PC-9 (cell line): ENCODE data around the gene DHX8. TPM values are rescaled to one million over a fixed set of nuclear protein-coding genes. Genes with fewer than 3 reads are reported as not detected.

Experiments
- BruUV-seq: library from RNA; stranded (reverse); fragments of 400-500 nt; replicated peaks from 2 replicates; lab custom pipeline; 2021; lab: Mats Ljungman, UMichigan
- CTCF ChIA-PET: fragments of 300-600 bp; sonication (Branson Sonifier 250); formaldehyde crosslinking; loops from one replicate; lab custom pipeline; 2022; ENCODE audit warnings: antibody characterized with exemption; lab: Charles Lee
- POLR2A ChIA-PET: fragments of 300-600 bp; sonication (Branson Sonifier 250); formaldehyde crosslinking; loops from one replicate; lab custom pipeline; 2022; ENCODE audit warnings: antibody characterized with exemption; ENCODE audit not compliant: unreplicated experiment; lab: Charles Lee
- DNase-seq, 2 experiments: peaks; one replicate each; pipeline versions ENCODE4 v3.0.0 to v3.0.0-alpha.2; 2015 to 2022; ENCODE audit warnings: mixed read lengths in 1 of 2
- H2AFZ ChIP-seq: fragments of 200-600 bp; sonication (generic); 2 replicates; pipeline ENCODE4 v1.8.1; 2017; ENCODE audit warnings: antibody characterized with exemption
- H3F3A ChIP-seq: fragments of 200-600 bp; sonication (generic); 2 replicates; pipeline ENCODE4 v1.8.1; 2017; ENCODE audit warnings: antibody characterized with exemption, mild to moderate bottlenecking, low read depth; ENCODE audit not compliant: insufficient read depth
- H3K27ac ChIP-seq: fragments of 200-600 bp; sonication (generic); 2 replicates; pipeline ENCODE4 v1.6.1; 2016; ENCODE audit warnings: mixed run types
- H3K27me3 ChIP-seq: fragments of 200-600 bp; sonication (generic); 2 replicates; pipeline ENCODE4 v1.6.1; 2016; ENCODE audit warnings: low read depth, mixed run types; ENCODE audit not compliant: insufficient read depth
- H3K36me3 ChIP-seq: fragments of 200-600 bp; sonication (generic); 2 replicates; pipeline ENCODE4 v1.6.1; 2016; ENCODE audit warnings: low read depth, mixed run types
- H3K4me1 ChIP-seq: fragments of 200-600 bp; sonication (generic); replicated peaks from 2 replicates; pipeline ENCODE4 v1.6.1; 2016; ENCODE audit warnings: mixed run types; ENCODE audit not compliant: insufficient read depth
- H3K4me2 ChIP-seq: fragments of 200-600 bp; sonication (generic); 2 replicates; pipeline ENCODE4 v1.6.1; 2017; ENCODE audit warnings: mixed run types
- H3K4me3 ChIP-seq: fragments of 200-600 bp; sonication (generic); 2 replicates; pipeline ENCODE4 v1.6.1; 2016; ENCODE audit warnings: mixed run types
- H3K79me2 ChIP-seq: fragments of 200-600 bp; sonication (generic); 2 replicates; pipeline ENCODE4 v1.6.1; 2017; ENCODE audit warnings: low read depth, mixed run types
- H3K9me2 ChIP-seq: fragments of 200-600 bp; sonication (generic); 2 replicates; pipeline ENCODE4 v1.8.1; 2017; ENCODE audit warnings: mild to moderate bottlenecking; ENCODE audit not compliant: insufficient read depth
- H3K9me3 ChIP-seq: fragments of 200-600 bp; sonication (generic); 2 replicates; pipeline ENCODE4 v1.8.1; 2016; ENCODE audit warnings: low read depth; ENCODE audit not compliant: insufficient read depth
- H4K20me1 ChIP-seq: fragments of 200-600 bp; sonication (generic); 2 replicates; pipeline ENCODE4 v1.8.1; 2017; ENCODE audit not compliant: insufficient read depth
- EZH2 ChIP-seq: fragments of 200-600 bp; sonication (generic); IDR thresholded peaks from 2 replicates; pipeline ENCODE4 v1.8.0; 2017; ENCODE audit warnings: antibody characterized with exemption, low read depth
- intact Hi-C: fragments of 100-400 bp; cut with micrococcal nuclease; formaldehyde crosslinking; loops from one replicate; pipeline ENCODE4 v1.10.0; 2022; ENCODE audit not compliant: unreplicated experiment
- total RNA-seq: library from RNA; stranded (reverse); gene quantifications from 2 replicates; pipeline ENCODE4 v1.2.3, GENCODE V29; 2021
- TF ChIP-seq, protein P1 (sequence below): fragments of 200-600 bp; sonication (generic); conservative IDR thresholded peaks from 2 replicates; pipeline ENCODE4 v1.6.1; 2017; ENCODE audit warnings: mixed run types, antibody characterized with exemption, mild to moderate bottlenecking, moderate library complexity

Gene DHX8
- total RNA-seq, 1 experiment from 2014 or later, result 55.4 TPM

DNA sequence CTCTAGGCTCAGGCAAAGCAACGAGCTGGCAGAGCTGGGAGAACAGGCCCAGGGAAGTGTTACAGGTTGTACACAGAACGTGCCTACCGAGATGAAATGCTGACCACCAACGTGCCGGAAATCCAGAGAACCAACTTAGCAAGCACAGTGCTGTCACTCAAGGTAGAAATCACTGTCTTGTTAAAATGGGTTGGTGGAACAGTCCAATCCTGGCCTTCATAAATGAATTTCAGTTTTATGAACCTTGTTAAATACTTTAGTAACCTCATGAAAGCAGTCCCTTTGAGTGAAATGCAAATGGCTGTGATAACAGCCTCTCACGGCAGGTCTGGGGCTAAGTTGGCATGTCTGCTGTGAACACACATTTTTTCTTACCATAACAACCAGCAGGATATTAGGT, 33.4 kb downstream of the DHX8 start:
- Histone ChIP-seq H3K79me2 (no peaks in the 10 kb centered on the region), H3K36me3 (peaks cover 29% of the 10 kb centered on the region), H3K4me3 (no peak overlapping the region), H3K9me3 (no peaks in the 10 kb centered on the region), H3K4me2 (no peak overlapping the region), H3K27ac (no peak overlapping the region), H3F3A (peaks cover 14% of the 10 kb centered on the region; the same call in 1 of the 2 replicates), H3K9me2 (no peaks in the 10 kb centered on the region), H2AFZ (no peak overlapping the region), H4K20me1 (peaks cover 7% of the 10 kb centered on the region; the same call in 1 of the 2 replicates), H3K4me1 (no peaks in the 10 kb centered on the region), H3K27me3 (no peaks in the 10 kb centered on the region)
- ChIA-PET POLR2A (no interaction called here), CTCF (no interaction called here)
- DNase-seq, result no peak
- no TSS peak for BruUV-seq
- intact Hi-C loops, result no loop called here
- TF ChIP-seq EZH2, result no peak
- TF ChIP-seq, protein P1, sequence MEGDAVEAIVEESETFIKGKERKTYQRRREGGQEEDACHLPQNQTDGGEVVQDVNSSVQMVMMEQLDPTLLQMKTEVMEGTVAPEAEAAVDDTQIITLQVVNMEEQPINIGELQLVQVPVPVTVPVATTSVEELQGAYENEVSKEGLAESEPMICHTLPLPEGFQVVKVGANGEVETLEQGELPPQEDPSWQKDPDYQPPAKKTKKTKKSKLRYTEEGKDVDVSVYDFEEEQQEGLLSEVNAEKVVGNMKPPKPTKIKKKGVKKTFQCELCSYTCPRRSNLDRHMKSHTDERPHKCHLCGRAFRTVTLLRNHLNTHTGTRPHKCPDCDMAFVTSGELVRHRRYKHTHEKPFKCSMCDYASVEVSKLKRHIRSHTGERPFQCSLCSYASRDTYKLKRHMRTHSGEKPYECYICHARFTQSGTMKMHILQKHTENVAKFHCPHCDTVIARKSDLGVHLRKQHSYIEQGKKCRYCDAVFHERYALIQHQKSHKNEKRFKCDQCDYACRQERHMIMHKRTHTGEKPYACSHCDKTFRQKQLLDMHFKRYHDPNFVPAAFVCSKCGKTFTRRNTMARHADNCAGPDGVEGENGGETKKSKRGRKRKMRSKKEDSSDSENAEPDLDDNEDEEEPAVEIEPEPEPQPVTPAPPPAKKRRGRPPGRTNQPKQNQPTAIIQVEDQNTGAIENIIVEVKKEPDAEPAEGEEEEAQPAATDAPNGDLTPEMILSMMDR, result no peak

DNA sequence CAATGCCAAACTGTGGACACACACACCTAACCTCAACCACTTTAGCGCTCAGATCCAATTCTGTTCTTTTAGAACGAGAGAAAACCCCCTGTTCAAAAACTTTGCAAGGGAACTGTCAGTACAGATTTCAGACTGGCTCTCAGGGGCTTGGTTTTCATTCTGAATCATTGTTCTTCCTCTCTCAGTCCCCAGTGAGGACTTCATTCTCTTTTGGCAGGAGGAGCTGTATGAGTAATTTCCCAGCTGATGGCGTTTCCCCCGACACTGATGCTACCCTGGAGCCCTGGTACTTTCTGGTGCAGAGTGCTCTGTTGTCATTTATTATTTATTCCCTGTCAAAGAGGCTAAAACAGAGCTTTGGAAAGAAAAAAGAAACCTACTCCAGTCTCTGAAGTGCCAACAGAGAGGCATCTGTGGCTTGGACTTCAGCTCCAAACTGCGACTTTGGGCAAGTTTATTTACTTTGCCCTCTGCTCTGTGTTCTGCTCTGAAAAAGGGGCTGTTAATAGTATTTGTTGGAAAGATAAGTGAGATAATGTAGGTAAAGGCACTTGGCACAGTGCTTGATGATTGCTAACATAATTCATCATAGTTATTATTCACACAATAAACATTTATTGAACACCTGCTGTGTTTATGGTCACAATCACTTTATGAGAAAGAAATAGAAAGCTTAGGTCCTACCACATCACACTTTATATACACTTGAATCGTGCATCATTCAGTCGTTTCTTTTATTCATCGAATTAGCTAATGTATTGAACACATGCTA, 34.0 kb downstream of the DHX8 start:
- Histone ChIP-seq H2AFZ (no peak overlapping the region), H3K9me2 (no peaks in the 10 kb centered on the region), H3K36me3 (peaks cover 32% of the 10 kb centered on the region), H3K4me2 (no peak overlapping the region), H3K9me3 (no peaks in the 10 kb centered on the region), H3K27ac (no peak overlapping the region), H3K4me1 (no peaks in the 10 kb centered on the region), H3K79me2 (no peaks in the 10 kb centered on the region), H4K20me1 (peaks cover 7% of the 10 kb centered on the region; the same call in 1 of the 2 replicates), H3F3A (peaks cover 14% of the 10 kb centered on the region; the same call in 1 of the 2 replicates), H3K4me3 (no peak overlapping the region), H3K27me3 (no peaks in the 10 kb centered on the region)
- intact Hi-C loops, result no loop called here
- ChIA-PET CTCF (no interaction called here), POLR2A (interaction anchor here (0.6 kb wide), 1 partner anchor 167 kb away, joined by 11 read pairs; no protein-coding TSS in a partner anchor)
- no peak for DNase-seq
- no TSS peak for BruUV-seq
- no peak for TF ChIP-seq EZH2
- TF ChIP-seq, protein P1, result no peak

DNA sequence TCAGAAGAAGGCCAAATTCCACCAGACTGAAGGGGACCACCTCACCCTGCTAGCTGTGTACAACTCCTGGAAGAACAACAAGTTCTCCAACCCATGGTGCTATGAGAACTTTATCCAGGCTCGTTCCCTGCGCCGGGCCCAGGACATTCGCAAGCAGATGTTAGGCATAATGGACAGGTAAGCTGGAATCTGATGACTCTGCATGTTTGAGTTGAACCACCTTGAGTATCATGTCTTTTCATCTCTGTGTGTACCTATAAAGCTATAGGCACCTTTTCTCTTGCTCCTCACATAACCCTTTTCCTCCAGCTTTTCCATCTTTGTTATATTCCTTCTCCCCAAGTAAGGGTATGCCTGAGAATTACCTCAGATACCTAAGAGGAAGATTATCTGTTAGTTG, 37.6 kb downstream of the DHX8 start:
- H3K36me3 ChIP-seq, result peaks cover 31% of the 10 kb centered on the region
- no TSS peak for BruUV-seq
- CTCF ChIA-PET, result interaction anchor here (0.6 to 0.7 kb wide), 2 partner anchors 35 to 55 kb away, joined by 4 to 7 read pairs; no protein-coding TSS in a partner anchor

More for the DNA sequence above, 37.6 kb downstream of the DHX8 start:
- no peaks in the 10 kb centered on the region for H3K27me3 ChIP-seq
- H3K4me3 ChIP-seq, result no peak overlapping the region
- no peak overlapping the region for H2AFZ ChIP-seq
- H3F3A ChIP-seq, result peaks cover 27% of the 10 kb centered on the region; the same call in 1 of the 2 replicates
- peaks cover 16% of the 10 kb centered on the region for H4K20me1 ChIP-seq
- no peak overlapping the region for H3K27ac ChIP-seq
- no peaks in the 10 kb centered on the region for H3K9me3 ChIP-seq
- POLR2A ChIA-PET, result no interaction called here
- TF ChIP-seq, protein P1, result no peak
- no peak for TF ChIP-seq EZH2
- no peak for DNase-seq
- no peaks in the 10 kb centered on the region for H3K79me2 ChIP-seq
- H3K9me2 ChIP-seq, result no peaks in the 10 kb centered on the region
- intact Hi-C loops, result loop anchor here (5.0 kb wide), 2 partner anchors 171 to 241 kb away; no protein-coding TSS in a partner anchor
- no peaks in the 10 kb centered on the region for H3K4me1 ChIP-seq
- H3K4me2 ChIP-seq, result no peak overlapping the region
